Hippocampal formation (tissue), 2 donors: ENCODE measurements around the gene PKP4.
"Not testable (repeated sequence)": the region's sequence is repeated elsewhere in the genome, so short reads cannot be mapped to it uniquely, and the experiment has no call there.

Experiments
- DNase-seq, 2 donors: peaks; one replicate each; lab custom pipeline; 2025; lab: John Stamatoyannopoulos, UW

The PKP4 gene

GRCh38 chr2:158677542-158677941 lies 220.8 kb downstream of the PKP4 start:
- no peak for DNase-seq

GRCh38 chr2:158681816-158682215 lies 225.1 kb downstream of the PKP4 start:
- no peak for DNase-seq

GRCh38 chr2:158685646-158686045 lies 228.9 kb downstream of the PKP4 start:
- no peak for DNase-seq

- peak; percentile 71 to 73 for DNase-seq
These were observed 229.5 kb downstream of the PKP4 start for GRCh38 chr2:158686210-158686691.

- DNase-seq = no peak
These were observed 230.6 kb downstream of the PKP4 start for GRCh38 chr2:158687315-158687714.

GRCh38 chr2:158688721-158689120 lies 232.0 kb downstream of the PKP4 start:
- no peak for DNase-seq

GRCh38 chr2:158689391-158689790 lies 232.6 kb downstream of the PKP4 start:
- DNase-seq = no peak

- DNase-seq = no peak
These were observed 234.1 kb downstream of the PKP4 start for GRCh38 chr2:158690823-158691222.

GRCh38 chr2:158691619-158692018 lies 234.9 kb downstream of the PKP4 start:
- DNase-seq = no peak

- no peak for DNase-seq
These were observed 235.8 kb downstream of the PKP4 start for GRCh38 chr2:158692372-158693103.

- DNase-seq = no peak
These were observed 236.7 kb downstream of the PKP4 start for GRCh38 chr2:158693476-158693875.

GRCh38 chr2:158695305-158695704 lies 238.6 kb downstream of the PKP4 start:
- DNase-seq = no peak

- not testable (repeated sequence) for DNase-seq
These were observed 239.0 kb downstream of the PKP4 start for GRCh38 chr2:158695744-158696143.

GRCh38 chr2:158699323-158699722 lies 242.6 kb downstream of the PKP4 start:
- no peak for DNase-seq

GRCh38 chr2:158701101-158701500 lies 244.3 kb downstream of the PKP4 start:
- no peak for DNase-seq

GRCh38 chr2:158702740-158703139 lies 246.0 kb downstream of the PKP4 start:
- DNase-seq = no peak

- not testable (repeated sequence) for DNase-seq
These were observed 248.1 kb downstream of the PKP4 start for GRCh38 chr2:158704724-158705465.

- DNase-seq = no peak
These were observed 256.2 kb downstream of the PKP4 start for GRCh38 chr2:158712791-158713522.

GRCh38 chr2:158713523-158714138 lies 256.9 kb downstream of the PKP4 start:
- no peak for DNase-seq

GRCh38 chr2:158714420-158714819 lies 257.7 kb downstream of the PKP4 start:
- DNase-seq = no peak

GRCh38 chr2:158715357-158715756 lies 258.6 kb downstream of the PKP4 start:
- no peak for DNase-seq
